ENCODE data around the gene SYNPO2. TPM values are rescaled to one million over a fixed set of nuclear protein-coding genes. Genes with fewer than 3 reads are reported as not detected.

SYNPO2 gene
- total RNA-seq, 1 donor from 2014 or later: 0.09 TPM

DNA sequence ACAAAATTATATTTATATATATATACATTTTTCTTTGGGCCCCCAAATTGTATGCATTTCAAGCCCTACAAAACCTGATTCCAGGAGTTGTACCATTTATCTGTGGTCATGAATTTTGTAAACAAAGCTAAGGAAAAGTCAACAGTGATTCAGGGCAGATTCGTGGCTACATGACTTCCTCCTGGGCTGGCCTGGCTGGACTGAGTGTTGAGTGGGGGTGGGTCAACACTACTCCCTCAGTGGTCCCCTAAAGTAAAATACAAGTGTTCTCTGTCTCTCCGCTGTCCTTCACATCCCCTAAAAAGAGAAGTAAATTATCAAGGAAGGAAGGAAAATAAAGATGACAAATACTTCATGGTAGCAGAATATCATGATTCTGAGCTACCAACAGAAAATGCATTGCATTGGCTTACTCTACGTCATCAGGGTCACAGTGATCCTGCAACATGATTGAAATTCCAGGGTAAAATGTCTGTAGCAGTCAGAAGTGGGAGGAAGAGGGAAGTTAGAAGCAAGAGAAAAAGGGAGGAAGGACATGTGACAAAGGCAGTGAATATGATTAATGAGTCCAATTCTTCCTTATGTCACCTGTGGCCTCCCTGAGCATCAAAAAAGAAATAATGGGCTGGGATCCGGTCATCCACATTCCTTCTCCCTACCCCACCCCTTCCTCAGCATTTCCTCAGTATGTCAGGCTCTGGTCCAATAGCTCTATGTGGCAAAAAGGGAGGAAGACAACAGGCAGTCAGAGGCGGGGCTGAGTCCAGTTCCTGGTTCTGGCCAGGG lies 204.6 kb downstream of the SYNPO2 start:
- TF ChIP-seq, protein P1, sequence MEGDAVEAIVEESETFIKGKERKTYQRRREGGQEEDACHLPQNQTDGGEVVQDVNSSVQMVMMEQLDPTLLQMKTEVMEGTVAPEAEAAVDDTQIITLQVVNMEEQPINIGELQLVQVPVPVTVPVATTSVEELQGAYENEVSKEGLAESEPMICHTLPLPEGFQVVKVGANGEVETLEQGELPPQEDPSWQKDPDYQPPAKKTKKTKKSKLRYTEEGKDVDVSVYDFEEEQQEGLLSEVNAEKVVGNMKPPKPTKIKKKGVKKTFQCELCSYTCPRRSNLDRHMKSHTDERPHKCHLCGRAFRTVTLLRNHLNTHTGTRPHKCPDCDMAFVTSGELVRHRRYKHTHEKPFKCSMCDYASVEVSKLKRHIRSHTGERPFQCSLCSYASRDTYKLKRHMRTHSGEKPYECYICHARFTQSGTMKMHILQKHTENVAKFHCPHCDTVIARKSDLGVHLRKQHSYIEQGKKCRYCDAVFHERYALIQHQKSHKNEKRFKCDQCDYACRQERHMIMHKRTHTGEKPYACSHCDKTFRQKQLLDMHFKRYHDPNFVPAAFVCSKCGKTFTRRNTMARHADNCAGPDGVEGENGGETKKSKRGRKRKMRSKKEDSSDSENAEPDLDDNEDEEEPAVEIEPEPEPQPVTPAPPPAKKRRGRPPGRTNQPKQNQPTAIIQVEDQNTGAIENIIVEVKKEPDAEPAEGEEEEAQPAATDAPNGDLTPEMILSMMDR (IDR thresholded peaks at IDR 0.05): no peak
- TF ChIP-seq EZH2phosphoT487 (IDR thresholded peaks at IDR 0.05): no peak
- no peak for TF ChIP-seq EZH2 (IDR thresholded peaks at IDR 0.05)
- H3K36me3 Mint-ChIP-seq: no peaks in the 10 kb centered on the region
- no peak overlapping the region for H3K4me3 Mint-ChIP-seq
- H3K27ac Mint-ChIP-seq: no peak overlapping the region
- no peaks in the 10 kb centered on the region for H3K36me3 ChIP-seq
- no peaks in the 10 kb centered on the region for H3K27me3 Mint-ChIP-seq (ENCODE audit: insufficient read depth, low read depth)
- H3F3A ChIP-seq (ENCODE audit: low read depth): no peaks in the 10 kb centered on the region
- no peak overlapping the region for H3K4me2 ChIP-seq
- H3K9me3 Mint-ChIP-seq: no peaks in the 10 kb centered on the region
- no peaks in the 10 kb centered on the region for H3K4me1 Mint-ChIP-seq
- no peak overlapping the region for H3K27ac ChIP-seq
- DNase-seq (ENCODE audit: low spot score): no peak
- H3K4me1 ChIP-seq: no peaks in the 10 kb centered on the region
- H4K20me1 ChIP-seq (ENCODE audit: low read depth): no peaks in the 10 kb centered on the region
- no peaks in the 10 kb centered on the region for H3K79me2 ChIP-seq (ENCODE audit: low read depth)
- H3K9me3 ChIP-seq (ENCODE audit: low read depth): no peaks in the 10 kb centered on the region
- H3K9ac ChIP-seq: no peak overlapping the region
- H3K4me3 ChIP-seq: no peak overlapping the region
- H2AFZ ChIP-seq (replicated peaks): no peak overlapping the region
- no peaks in the 10 kb centered on the region for H3K27me3 ChIP-seq

DNA sequence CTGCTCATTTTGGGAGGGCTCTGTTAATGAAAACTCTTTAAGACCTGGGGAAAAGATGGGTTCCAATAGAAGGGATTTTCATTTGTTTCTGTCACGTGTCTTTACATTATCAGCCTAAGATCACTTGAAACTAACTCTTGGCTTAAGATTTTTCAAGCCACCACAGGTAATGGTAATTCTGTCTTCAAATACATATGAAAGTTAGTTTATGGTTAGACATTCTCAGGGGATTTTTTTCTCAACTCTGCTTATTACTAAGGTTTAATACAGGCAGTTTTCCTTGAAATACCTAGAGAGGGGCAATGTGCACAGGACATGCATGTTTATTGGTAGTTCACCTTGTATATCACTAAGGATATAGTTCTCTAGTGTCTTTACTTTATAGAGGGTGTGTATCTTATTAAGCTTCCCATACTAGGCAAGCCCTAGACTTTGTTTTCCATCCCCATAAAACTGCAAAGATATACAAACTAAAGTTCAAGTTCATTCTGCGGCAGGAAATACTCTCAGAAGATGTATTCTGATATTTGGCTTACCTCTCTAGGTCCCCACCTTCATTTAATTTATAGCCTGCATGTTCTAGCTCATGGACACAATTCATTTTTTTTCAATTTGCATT lies 208.7 kb downstream of the SYNPO2 start:
- H3K9ac ChIP-seq: no peak overlapping the region
- Mint-ChIP-seq H3K36me3 (no peaks in the 10 kb centered on the region), H3K9me3 (no peaks in the 10 kb centered on the region), H3K4me1 (no peaks in the 10 kb centered on the region), H3K4me3 (no peak overlapping the region), H3K27me3 (ENCODE audit: insufficient read depth, low read depth) (no peaks in the 10 kb centered on the region), H3K27ac (no peak overlapping the region)
- TF ChIP-seq EZH2 (IDR thresholded peaks at IDR 0.05) (no peak), EZH2phosphoT487 (IDR thresholded peaks at IDR 0.05) (no peak)
- TF ChIP-seq, protein P1 (IDR thresholded peaks at IDR 0.05): no peak
- no peaks in the 10 kb centered on the region for H3K79me2 ChIP-seq (ENCODE audit: low read depth)
- H3K4me2 ChIP-seq: no peak overlapping the region
- DNase-seq (ENCODE audit: low spot score): no peak
- no peak overlapping the region for H3K27ac ChIP-seq
- H3K4me3 ChIP-seq: no peak overlapping the region
- H4K20me1 ChIP-seq (ENCODE audit: low read depth): no peaks in the 10 kb centered on the region
- no peaks in the 10 kb centered on the region for H3F3A ChIP-seq (ENCODE audit: low read depth)
- no peaks in the 10 kb centered on the region for H3K4me1 ChIP-seq
- H3K27me3 ChIP-seq: no peaks in the 10 kb centered on the region
- H2AFZ ChIP-seq (replicated peaks): no peak overlapping the region
- H3K36me3 ChIP-seq: no peaks in the 10 kb centered on the region
- H3K9me3 ChIP-seq (ENCODE audit: low read depth): no peaks in the 10 kb centered on the region

DNA sequence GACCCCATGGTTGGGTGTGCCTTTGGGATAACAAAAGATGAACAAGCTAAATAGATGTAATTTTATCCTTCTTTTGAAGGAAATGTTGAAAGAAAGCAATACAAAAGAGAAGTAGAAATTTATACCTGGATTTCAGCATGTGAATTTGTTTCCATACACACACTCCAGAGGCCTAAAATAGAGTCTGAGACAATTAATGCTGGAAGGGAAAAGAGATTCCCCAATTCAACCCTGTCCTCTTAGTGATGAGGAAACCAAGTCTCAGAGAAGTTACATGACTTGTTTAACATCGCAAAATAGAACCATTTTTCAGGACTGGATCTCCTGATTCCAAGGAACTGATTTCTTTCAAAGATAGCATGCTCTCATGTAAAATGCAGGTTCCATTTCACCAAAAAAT lies 209.7 kb downstream of the SYNPO2 start:
- Mint-ChIP-seq H3K9me3 (no peaks in the 10 kb centered on the region), H3K4me1 (no peaks in the 10 kb centered on the region), H3K36me3 (no peaks in the 10 kb centered on the region), H3K4me3 (no peak overlapping the region), H3K27me3 (ENCODE audit: insufficient read depth, low read depth) (no peaks in the 10 kb centered on the region), H3K27ac (no peak overlapping the region)
- Histone ChIP-seq H3K9ac (no peak overlapping the region), H3F3A (ENCODE audit: low read depth) (no peaks in the 10 kb centered on the region), H3K27me3 (no peaks in the 10 kb centered on the region), H4K20me1 (ENCODE audit: low read depth) (no peaks in the 10 kb centered on the region), H3K27ac (no peak overlapping the region), H3K4me2 (no peak overlapping the region), H3K4me3 (no peak overlapping the region), H2AFZ (replicated peaks) (no peak overlapping the region), H3K36me3 (no peaks in the 10 kb centered on the region), H3K79me2 (ENCODE audit: low read depth) (no peaks in the 10 kb centered on the region), H3K9me3 (ENCODE audit: low read depth) (no peaks in the 10 kb centered on the region), H3K4me1 (no peaks in the 10 kb centered on the region)
- TF ChIP-seq EZH2 (IDR thresholded peaks at IDR 0.05): no peak
- no peak for TF ChIP-seq EZH2phosphoT487 (IDR thresholded peaks at IDR 0.05)
- TF ChIP-seq, protein P1 (IDR thresholded peaks at IDR 0.05): no peak
- no peak for DNase-seq (ENCODE audit: low spot score)
